NCI-H510A treated with DMSO at 0.1 percent for 48 hours (cell line): ENCODE measurements around the gene GRIN3A.
"Not testable (repeated sequence)": the region's sequence is repeated elsewhere in the genome, so short reads cannot be mapped to it uniquely, and the experiment has no call there.

ENCODE experiments used
- DNase-seq: peaks from one replicate; lab custom pipeline; 2025; lab: John Stamatoyannopoulos, UW

Gene GRIN3A

GRCh38 chr9:101738566-101739183 is at the start of gene GRIN3A:
Gene GRIN3A (minus strand): TSS chr9:101738647. CDS start chr9:101737979, 668 bp downstream.
- peak; percentile 71 for DNase-seq

GRCh38 chr9:101787891-101788290 is 49.4 kb upstream of the GRIN3A start:
- no peak for DNase-seq

GRCh38 chr9:101778332-101778731 is 39.9 kb upstream of the GRIN3A start:
- no peak for DNase-seq

- no peak for DNase-seq
Observed at GRCh38 chr9:101764472-101764871, 26.0 kb upstream of the GRIN3A start.

GRCh38 chr9:101758304-101758930 is 20.0 kb upstream of the GRIN3A start:
- no peak for DNase-seq

GRCh38 chr9:101753716-101754115 is 15.3 kb upstream of the GRIN3A start:
- DNase-seq, result no peak

GRCh38 chr9:101751895-101752294 is 13.4 kb upstream of the GRIN3A start:
- DNase-seq, result no peak

- peak; percentile 33 for DNase-seq
Observed at GRCh38 chr9:101739311-101739710, 864 bp upstream of the GRIN3A start.

- peak; percentile 44 for DNase-seq
Observed at GRCh38 chr9:101737705-101738565, 512 bp downstream of the GRIN3A start.

- no peak for DNase-seq
Observed at GRCh38 chr9:101737165-101737704, 1.2 kb downstream of the GRIN3A start.

- DNase-seq, result peak; percentile 13
Observed at GRCh38 chr9:101736717-101737116, 1.7 kb downstream of the GRIN3A start.

GRCh38 chr9:101731429-101731828 is 7.0 kb downstream of the GRIN3A start:
- no peak for DNase-seq

GRCh38 chr9:101727612-101728524 is 10.6 kb downstream of the GRIN3A start:
- peak; percentile 52 for DNase-seq

- DNase-seq, result not testable (repeated sequence)
Observed at GRCh38 chr9:101724271-101724670, 14.2 kb downstream of the GRIN3A start.

- no peak for DNase-seq
Observed at GRCh38 chr9:101718192-101718591, 20.3 kb downstream of the GRIN3A start.

- no peak for DNase-seq
Observed at GRCh38 chr9:101716629-101717028, 21.8 kb downstream of the GRIN3A start.

GRCh38 chr9:101711330-101711941 is 27.0 kb downstream of the GRIN3A start:
- no peak for DNase-seq

GRCh38 chr9:101708855-101709254 is 29.6 kb downstream of the GRIN3A start:
- DNase-seq, result no peak

- no peak for DNase-seq
Observed at GRCh38 chr9:101707721-101708120, 30.7 kb downstream of the GRIN3A start.

- DNase-seq, result no peak
Observed at GRCh38 chr9:101706997-101707396, 31.4 kb downstream of the GRIN3A start.

GRCh38 chr9:101706261-101706798 is 32.1 kb downstream of the GRIN3A start:
- DNase-seq, result no peak
